Brain microvascular endothelial cell (primary cell): ENCODE data around the gene NOL4L.

ENCODE experiments used
- DNase-seq: peaks from one replicate; pipeline ENCODE4 v3.0.0-alpha.2; 2020
- H3K27ac ChIP-seq: fragments of 250-450 bp; sonication (Bioruptor Pico); 2 replicates; pipeline ENCODE4 v1.5.1; 2020; ENCODE audit warnings: mild to moderate bottlenecking, moderate library complexity
- H3K27me3 ChIP-seq: fragments of 250-450 bp; sonication (Bioruptor Pico); replicated peaks from 2 replicates; pipeline ENCODE4 v1.5.1; 2020; ENCODE audit warnings: mild to moderate bottlenecking
- H3K36me3 ChIP-seq: fragments of 250-450 bp; sonication (Bioruptor Pico); replicated peaks from 2 replicates; pipeline ENCODE4 v1.5.1; 2020; ENCODE audit warnings: mild to moderate bottlenecking
- H3K4me3 ChIP-seq: 2 replicates; pipeline ENCODE4 v1.5.1; 2011; ENCODE audit warnings: low read depth, mild to moderate bottlenecking, control low read depth, low read length, moderate library complexity
- in situ Hi-C: cut with HindIII; loops from 2 replicates; pipeline ENCODE4 v1.10.0; 2017; ENCODE audit warnings: low sequenced_read_pairs, low pct_ligation_motif_present
- TF ChIP-seq, protein P1 (sequence below): IDR thresholded peaks from 2 replicates; pipeline ENCODE4 v1.5.1; 2011; ENCODE audit warnings: low read depth, mild to moderate bottlenecking, moderate library complexity, low read length, control low read depth, inconsistent platforms; ENCODE audit errors: missing control alignments

Gene NOL4L

DNA sequence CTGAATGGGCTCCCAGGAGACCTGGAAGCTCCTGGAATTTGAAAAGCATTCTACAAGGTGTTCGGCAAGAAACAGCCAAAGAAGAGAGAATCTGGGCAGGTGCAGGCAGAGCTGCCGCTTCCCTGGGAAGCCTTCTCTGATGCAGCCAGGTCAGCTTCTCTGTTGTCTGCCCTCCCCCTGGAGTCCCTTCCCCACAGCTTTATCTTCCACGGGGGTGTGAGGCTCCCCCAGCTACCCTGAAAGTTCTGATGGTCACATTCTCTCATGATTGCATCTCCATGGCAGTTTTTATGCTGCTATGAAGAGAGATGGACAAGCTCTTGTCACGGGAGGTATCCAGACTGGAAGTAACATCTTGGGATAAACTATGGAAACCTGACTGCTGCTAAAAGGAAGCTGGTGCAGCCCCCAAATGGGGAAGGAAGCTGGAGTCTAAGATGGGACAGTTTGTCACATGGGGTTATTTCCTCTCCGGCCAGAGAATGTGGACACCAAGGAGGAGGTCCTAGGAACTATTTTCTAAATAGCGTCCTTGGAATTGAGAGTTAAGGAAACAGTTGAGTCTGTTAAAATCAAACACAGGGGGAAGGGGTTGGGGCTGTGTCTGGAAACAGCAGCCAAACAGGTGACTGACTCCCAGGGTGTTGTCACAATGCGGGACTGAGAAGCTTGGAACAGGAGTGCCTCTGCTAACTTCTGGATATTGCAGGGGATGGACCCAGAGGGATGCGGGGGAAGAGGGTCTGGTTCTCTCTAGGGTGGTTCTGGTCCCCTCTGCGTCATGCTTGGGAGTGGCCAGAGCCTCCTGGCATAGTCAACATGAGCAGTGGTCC is 135.9 kb downstream of the NOL4L start:
- in situ Hi-C loops: no loop called here
- H3K27ac ChIP-seq: no peak overlapping the region
- no peak for DNase-seq
- peaks cover 96% of the 10 kb centered on the region for H3K36me3 ChIP-seq
- no peaks in the 10 kb centered on the region for H3K27me3 ChIP-seq
- no peak overlapping the region for H3K4me3 ChIP-seq
- TF ChIP-seq, protein P1, sequence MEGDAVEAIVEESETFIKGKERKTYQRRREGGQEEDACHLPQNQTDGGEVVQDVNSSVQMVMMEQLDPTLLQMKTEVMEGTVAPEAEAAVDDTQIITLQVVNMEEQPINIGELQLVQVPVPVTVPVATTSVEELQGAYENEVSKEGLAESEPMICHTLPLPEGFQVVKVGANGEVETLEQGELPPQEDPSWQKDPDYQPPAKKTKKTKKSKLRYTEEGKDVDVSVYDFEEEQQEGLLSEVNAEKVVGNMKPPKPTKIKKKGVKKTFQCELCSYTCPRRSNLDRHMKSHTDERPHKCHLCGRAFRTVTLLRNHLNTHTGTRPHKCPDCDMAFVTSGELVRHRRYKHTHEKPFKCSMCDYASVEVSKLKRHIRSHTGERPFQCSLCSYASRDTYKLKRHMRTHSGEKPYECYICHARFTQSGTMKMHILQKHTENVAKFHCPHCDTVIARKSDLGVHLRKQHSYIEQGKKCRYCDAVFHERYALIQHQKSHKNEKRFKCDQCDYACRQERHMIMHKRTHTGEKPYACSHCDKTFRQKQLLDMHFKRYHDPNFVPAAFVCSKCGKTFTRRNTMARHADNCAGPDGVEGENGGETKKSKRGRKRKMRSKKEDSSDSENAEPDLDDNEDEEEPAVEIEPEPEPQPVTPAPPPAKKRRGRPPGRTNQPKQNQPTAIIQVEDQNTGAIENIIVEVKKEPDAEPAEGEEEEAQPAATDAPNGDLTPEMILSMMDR: no peak

DNA sequence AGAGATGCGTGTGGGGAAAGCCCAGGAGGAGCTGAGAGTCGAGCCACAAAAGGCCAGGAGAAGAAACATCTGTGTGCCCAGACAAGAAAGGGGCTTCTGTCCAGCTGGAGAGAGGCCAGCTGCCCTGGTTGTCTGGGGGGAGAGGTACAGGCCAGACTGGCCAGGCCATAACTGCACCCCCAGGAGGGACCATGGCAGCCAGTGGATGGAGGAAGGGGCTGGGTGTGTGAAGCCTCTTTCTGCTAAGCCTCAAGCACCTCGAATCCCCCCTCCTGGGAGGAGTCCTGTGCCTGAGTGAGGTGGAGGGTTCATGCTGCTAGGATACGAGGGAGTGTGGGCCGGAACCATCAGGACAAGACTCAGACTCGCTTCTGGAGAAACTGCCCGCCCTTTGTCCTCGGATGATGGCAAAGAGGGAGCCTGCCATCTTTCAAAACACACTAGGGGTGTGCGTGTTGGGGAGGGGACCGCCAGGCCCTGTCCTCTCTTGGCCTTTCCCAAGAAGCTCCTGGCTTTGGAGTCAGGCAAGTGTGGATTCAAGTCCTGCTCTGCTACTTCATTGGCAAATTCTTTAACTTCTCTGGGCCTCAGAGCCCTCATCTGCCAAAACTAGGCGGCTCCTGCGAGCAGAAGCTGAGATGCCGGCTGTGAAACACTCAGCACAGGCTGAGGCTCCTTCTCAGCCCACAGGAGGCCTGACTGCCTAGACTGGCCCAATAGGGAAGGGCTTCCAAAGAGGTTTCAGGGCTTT is 136.7 kb downstream of the NOL4L start:
- Histone ChIP-seq H3K27me3 (no peaks in the 10 kb centered on the region), H3K27ac (no peak overlapping the region), H3K36me3 (peaks cover 93% of the 10 kb centered on the region), H3K4me3 (no peak overlapping the region)
- no peak for DNase-seq
- in situ Hi-C loops: no loop called here
- TF ChIP-seq, protein P1: no peak

DNA sequence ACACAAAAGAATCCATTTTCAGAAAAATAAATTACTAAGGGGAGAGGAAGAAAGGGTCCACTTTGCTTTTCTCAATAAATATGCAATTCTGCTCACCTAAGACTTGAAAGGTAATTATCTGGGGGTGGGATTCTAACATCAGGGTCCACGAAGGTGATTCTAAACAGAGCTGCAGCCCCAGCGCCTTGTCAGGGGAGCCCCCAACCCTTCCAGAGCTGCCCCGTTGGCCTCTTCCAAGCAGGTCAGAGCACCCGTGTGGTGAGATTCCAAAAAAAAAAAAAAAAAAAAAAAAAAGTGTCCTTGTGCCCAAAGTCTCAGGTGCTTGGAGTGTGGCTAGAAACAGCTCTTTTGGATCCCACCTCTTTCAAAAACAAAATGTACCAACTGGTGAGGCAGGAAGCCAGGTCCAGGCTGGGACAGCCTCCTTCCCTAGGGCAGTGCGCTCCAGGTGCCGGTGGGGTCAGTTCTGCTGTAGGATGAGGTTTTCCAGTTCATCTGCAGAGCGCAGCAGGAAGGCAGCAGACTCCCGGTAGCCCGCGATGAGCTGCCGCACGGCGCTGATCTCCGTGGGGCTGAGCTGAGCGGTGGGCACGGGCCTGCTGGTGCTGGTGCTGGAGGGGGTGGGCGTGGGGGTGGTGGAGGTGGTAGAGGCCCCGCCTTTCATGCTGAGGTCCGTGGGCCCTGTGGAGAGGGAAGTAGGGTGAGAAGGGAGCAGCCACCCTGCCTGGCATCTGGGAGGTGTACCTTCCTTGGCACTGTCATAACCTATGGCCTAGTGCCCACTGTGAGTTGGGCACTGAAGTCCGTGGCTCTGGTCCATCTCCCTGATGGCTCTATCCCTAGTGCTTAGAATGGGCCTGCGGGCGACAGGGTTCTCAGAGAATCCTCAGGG is 137.8 kb downstream of the NOL4L start:
- H3K27me3 ChIP-seq: no peaks in the 10 kb centered on the region
- TF ChIP-seq, protein P1: no peak
- no peak overlapping the region for H3K4me3 ChIP-seq
- peaks cover 85% of the 10 kb centered on the region for H3K36me3 ChIP-seq
- DNase-seq: no peak
- in situ Hi-C loops: no loop called here
- no peak overlapping the region for H3K27ac ChIP-seq

DNA sequence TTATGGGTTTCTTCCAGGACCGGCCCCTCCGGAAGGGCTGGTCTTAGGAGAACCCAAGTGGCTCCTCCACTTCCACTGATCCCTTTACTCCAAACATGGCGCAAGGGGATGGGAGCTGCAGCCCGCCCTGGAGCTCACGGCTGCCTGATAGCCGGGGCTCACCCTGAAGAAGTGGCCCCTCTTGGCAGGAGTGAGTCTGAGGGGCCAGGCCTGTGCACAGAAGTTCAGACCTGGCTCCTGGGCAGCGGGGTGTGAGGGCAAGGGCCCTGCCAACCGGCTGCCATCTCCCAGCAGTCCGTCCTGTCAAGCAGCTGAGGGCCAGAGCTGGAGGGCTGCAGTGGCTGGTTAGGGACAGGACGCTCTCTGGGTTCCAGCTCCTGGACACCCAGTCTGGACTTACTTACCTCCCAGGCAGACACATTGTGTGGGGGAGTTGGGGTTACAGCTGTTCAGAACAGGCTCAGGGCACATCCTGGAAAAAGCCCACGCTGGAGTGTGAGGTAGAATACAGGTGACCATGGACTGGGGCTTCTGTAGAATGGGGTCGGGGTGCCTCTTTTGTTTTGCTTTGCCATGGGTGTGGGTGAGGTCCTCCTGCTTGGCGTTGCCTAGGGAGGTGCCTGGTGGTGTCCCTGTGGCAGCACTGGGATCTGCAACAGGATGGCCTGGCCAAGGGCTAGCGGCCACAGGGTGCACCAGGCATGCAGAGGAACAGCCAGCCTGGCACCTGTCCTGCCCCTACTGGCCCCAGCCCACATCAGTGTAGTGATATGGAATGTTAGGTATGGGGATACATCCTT is 138.6 kb downstream of the NOL4L start:
- in situ Hi-C loops: no loop called here
- Histone ChIP-seq H3K4me3 (no peak overlapping the region), H3K27me3 (no peaks in the 10 kb centered on the region), H3K36me3 (peaks cover 81% of the 10 kb centered on the region), H3K27ac (no peak overlapping the region)
- TF ChIP-seq, protein P1: no peak
- DNase-seq: no peak

DNA sequence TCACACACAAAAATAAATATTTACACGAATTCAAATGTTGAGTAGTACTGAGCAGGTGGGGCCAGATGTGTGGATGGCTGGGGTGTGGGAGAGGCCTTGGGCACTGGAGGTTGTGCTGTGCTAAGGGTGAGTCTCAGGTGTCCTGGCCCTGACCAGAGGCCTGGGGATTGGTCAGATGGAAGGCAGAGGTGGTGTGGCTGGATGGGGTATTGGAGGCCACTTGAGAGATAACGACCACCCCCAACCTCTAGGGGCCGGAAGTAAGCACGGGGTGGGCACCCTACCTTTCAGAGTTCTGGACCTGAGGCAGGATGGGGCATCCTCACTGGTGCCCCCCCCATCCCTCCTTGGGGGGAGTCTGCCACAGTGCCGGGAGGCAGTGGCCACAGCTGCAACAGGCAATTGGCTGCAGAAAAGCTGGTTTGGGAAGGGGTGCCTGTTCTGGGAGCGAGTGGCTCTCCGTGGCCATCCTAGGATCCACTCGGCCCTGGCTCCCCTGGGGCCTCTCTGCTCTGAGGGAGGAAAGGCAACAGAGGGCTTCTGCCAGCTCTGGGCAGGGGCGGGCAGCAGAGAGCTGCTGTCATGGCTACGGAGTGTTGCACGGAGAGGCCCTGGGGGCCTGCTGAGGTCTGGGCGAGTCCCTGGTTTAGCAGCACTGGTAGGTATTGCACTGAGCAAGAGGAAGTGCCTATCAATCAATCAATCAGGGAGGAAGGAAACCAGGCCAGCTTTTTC is 139.4 kb downstream of the NOL4L start:
- in situ Hi-C loops: no loop called here
- Histone ChIP-seq H3K36me3 (peaks cover 77% of the 10 kb centered on the region), H3K4me3 (no peak overlapping the region), H3K27ac (no peak overlapping the region), H3K27me3 (no peaks in the 10 kb centered on the region)
- TF ChIP-seq, protein P1: no peak
- DNase-seq: no peak
